ENCODE data around the gene METTL9. TPM values are rescaled to one million over a fixed set of nuclear protein-coding genes. Genes with fewer than 3 reads are reported as not detected.
"Not testable (repeated sequence)": the region's sequence is repeated elsewhere in the genome, so short reads cannot be mapped to it uniquely, and the experiment has no call there.

The METTL9 gene
- total RNA-seq = 126 TPM
- 100 to 1,000 TPM in 3 of 8 donors, 10 to 100 TPM in 5; 89.6 to 122 (median 96.4) TPM for polyA plus RNA-seq (ENCODE audit: insufficient read depth in 1 of 8, insufficient read length in 8 of 8, low replicate concordance in 1 of 8)
- long read RNA-seq, donor 1, full-length matches to known transcripts = 28 of 33 reads
- long read RNA-seq, donor 1, partial matches to known transcripts = 5 of 33 reads
- long read RNA-seq, donor 1, other reads (novel, unspliced or antisense) = 0 of 33 reads
- long read RNA-seq, donor 2, full-length matches to known transcripts = 8 of 8 reads
- long read RNA-seq, donor 2, partial matches to known transcripts = 0 of 8 reads
- long read RNA-seq, donor 2, other reads (novel, unspliced or antisense) = 0 of 8 reads
- long read RNA-seq, donor 3, full-length matches to known transcripts = 55 of 67 reads
- long read RNA-seq, donor 3, partial matches to known transcripts = 12 of 67 reads
- long read RNA-seq, donor 3, other reads (novel, unspliced or antisense) = 0 of 67 reads
- long read RNA-seq, donor 4, full-length matches to known transcripts = 38 of 38 reads
- long read RNA-seq, donor 4, partial matches to known transcripts = 0 of 38 reads
- long read RNA-seq, donor 4, other reads (novel, unspliced or antisense) = 0 of 38 reads
- long read RNA-seq, donor 5, full-length matches to known transcripts = 117 of 154 reads
- long read RNA-seq, donor 5, partial matches to known transcripts = 32 of 154 reads
- long read RNA-seq, donor 5, other reads (novel, unspliced or antisense) = 5 of 154 reads
- long read RNA-seq, donor 6, full-length matches to known transcripts = 80 of 96 reads
- long read RNA-seq, donor 6, partial matches to known transcripts = 16 of 96 reads
- long read RNA-seq, donor 6, other reads (novel, unspliced or antisense) = 0 of 96 reads
- long read RNA-seq, donor 7, full-length matches to known transcripts = 68 of 81 reads
- long read RNA-seq, donor 7, partial matches to known transcripts = 13 of 81 reads
- long read RNA-seq, donor 7, other reads (novel, unspliced or antisense) = 0 of 81 reads
- long read RNA-seq, donor 8, full-length matches to known transcripts = 46 of 46 reads
- long read RNA-seq, donor 8, partial matches to known transcripts = 0 of 46 reads
- long read RNA-seq, donor 8, other reads (novel, unspliced or antisense) = 0 of 46 reads
- long read RNA-seq, donor 9, full-length matches to known transcripts = 42 of 47 reads
- long read RNA-seq, donor 9, partial matches to known transcripts = 5 of 47 reads
- long read RNA-seq, donor 9, other reads (novel, unspliced or antisense) = 0 of 47 reads
- long read RNA-seq, donor 10, full-length matches to known transcripts = 77 of 82 reads
- long read RNA-seq, donor 10, partial matches to known transcripts = 5 of 82 reads
- long read RNA-seq, donor 10, other reads (novel, unspliced or antisense) = 0 of 82 reads
- long read RNA-seq, donor 11, full-length matches to known transcripts = 49 of 61 reads
- long read RNA-seq, donor 11, partial matches to known transcripts = 12 of 61 reads
- long read RNA-seq, donor 11, other reads (novel, unspliced or antisense) = 0 of 61 reads

DNA sequence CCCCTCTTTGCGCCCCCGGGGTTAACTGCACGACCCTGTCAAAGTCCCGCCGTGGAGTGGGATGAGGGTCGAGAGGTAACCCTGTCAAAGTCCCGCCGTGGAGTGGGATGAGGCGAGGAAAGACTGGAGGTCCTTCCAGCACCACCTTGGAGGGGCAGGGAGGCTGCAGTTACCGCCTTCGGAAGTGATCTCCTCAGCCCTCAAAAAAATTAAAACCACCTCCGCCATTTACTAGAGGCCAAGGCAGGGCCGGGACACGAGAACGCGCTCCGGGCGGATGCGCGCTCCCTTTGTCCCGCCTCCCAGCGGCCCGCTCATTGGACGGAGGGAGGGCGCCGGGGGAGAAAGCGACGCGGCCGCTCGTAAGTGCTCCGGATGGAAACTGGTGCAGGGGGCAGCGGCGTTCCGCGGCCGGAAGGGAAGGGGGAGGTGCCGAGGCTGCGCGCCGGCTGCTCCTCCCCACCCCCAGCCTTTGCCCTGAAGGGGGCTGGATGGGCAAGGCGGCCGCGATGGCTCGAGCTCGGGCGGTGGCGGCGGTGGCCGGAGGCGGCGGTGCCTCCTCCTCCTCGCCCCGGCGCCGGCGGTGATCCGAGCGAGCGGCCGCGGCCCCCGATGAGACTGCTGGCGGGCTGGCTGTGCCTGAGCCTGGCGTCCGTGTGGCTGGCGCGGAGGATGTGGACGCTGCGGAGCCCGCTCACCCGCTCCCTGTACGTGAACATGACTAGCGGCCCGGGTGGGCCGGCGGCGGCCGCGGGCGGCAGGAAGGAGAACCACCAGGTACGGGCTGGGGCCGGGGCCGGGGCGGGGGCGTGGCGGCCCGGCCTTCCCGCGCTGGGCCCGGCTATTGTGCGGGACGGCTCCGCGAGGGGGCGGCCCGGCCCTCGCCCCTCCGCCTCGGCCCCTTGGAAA lies at the start of gene METTL9:
METTL9 (plus strand) TSS at position 456 of the 909 bp plus-strand sequence; CDS start at position 613, 157 bp downstream.
- H3K27me3 ChIP-seq (ENCODE audit: control insufficient read depth, insufficient read depth, low read length) = no peaks in the 10 kb centered on the region
- H3K4me1 ChIP-seq (ENCODE audit: control insufficient read depth, insufficient read depth, low read length) = peaks cover 4% of the 10 kb centered on the region
- under 1% methylated on average over 77 of the region's 100 CpGs for WGBS (ENCODE audit: insufficient coverage)
- peak; percentile 99 for DNase-seq
- H3K27ac ChIP-seq (ENCODE audit: low read length) = peak within 1 kb of the TSS; percentile 95
- no peaks in the 10 kb centered on the region for H3K9me3 ChIP-seq (replicated peaks; ENCODE audit: control insufficient read depth, low read depth, low read length)
- H3K36me3 ChIP-seq (ENCODE audit: control insufficient read depth, insufficient read depth, low read length) = peaks cover 2% of the 10 kb centered on the region
- peak within 1 kb of the TSS; percentile 85 for H3K4me3 ChIP-seq (ENCODE audit: low read length)

DNA sequence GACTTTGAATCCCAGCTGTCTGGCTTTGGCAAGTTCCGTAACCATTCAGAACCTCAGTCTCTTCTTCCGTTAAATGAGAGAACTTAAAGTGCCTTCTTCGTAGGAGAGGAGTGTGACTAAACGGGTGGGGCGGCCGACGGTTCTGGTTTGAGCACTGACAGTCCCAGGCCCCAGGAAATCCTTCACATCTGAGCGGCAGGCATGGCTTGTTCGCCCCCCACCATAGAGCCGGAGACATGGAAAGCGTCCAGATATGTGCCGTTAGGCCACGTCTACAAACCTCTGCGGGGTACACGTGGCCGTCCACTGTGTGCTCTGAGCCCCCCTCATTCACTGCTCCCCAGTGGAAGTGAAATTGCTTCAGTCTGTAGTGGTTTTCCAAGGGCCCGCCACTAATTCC lies 49.4 kb upstream of the METTL9 start:
- not testable (repeated sequence) for H3K9me3 ChIP-seq (replicated peaks; ENCODE audit: control insufficient read depth, low read depth, low read length); DNase-seq; H3K27me3 ChIP-seq (ENCODE audit: control insufficient read depth, insufficient read depth, low read length); H3K4me1 ChIP-seq (ENCODE audit: control insufficient read depth, insufficient read depth, low read length); H3K4me3 ChIP-seq (ENCODE audit: low read length); H3K27ac ChIP-seq (ENCODE audit: low read length); H3K36me3 ChIP-seq (ENCODE audit: control insufficient read depth, insufficient read depth, low read length)
- WGBS (ENCODE audit: insufficient coverage) = 58% methylated on average over 12 of the region's 17 CpGs

DNA sequence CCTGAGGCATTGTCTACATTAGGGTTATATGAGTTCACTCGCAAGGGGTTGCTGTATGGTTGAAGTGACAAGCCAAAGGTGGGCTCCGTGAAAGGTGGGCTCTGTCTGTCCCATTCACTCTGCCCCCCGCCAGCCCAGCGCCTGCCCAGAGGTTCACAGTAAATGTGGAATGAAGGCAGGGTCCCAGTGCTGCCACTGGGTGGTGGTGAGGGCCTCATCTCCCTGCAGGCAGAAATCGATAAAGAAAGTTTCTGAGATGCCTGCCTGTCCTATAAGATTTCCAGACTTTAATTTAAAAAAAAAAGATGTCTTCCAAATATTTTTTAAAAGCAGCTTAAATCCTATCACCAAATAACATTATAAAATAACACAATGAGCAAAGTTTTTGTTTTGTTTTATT lies 48.9 kb upstream of the METTL9 start:
- H3K4me3 ChIP-seq (ENCODE audit: low read length); H3K36me3 ChIP-seq (ENCODE audit: control insufficient read depth, insufficient read depth, low read length); H3K27me3 ChIP-seq (ENCODE audit: control insufficient read depth, insufficient read depth, low read length); H3K27ac ChIP-seq (ENCODE audit: low read length); H3K9me3 ChIP-seq (replicated peaks; ENCODE audit: control insufficient read depth, low read depth, low read length); DNase-seq; H3K4me1 ChIP-seq (ENCODE audit: control insufficient read depth, insufficient read depth, low read length): not testable (repeated sequence)
- WGBS (ENCODE audit: insufficient coverage) = no CpG with 5 or more reads among the region's 5 CpGs

DNA sequence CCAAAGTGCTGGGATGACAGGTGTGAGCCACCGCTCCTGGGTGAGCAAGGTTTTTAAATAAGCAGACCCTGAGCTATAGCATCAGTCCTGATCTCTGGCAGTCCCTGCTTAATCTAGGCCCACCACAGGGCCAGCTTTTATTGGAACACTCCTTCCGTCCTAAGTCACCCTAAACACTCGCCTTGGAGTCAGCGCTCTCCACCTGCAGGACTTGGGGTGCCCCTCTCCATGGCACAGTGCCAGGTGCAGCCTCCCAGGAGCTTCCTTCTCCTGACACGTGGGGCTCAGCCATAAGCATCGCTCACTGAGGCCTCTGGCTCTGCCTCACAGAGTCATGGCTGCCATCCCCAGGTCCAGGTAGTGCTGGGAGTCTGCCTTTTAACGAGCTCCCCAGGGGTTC lies 48.3 kb upstream of the METTL9 start:
- H3K27ac ChIP-seq (ENCODE audit: low read length); H3K36me3 ChIP-seq (ENCODE audit: control insufficient read depth, insufficient read depth, low read length); DNase-seq; H3K4me3 ChIP-seq (ENCODE audit: low read length); H3K9me3 ChIP-seq (replicated peaks; ENCODE audit: control insufficient read depth, low read depth, low read length); H3K4me1 ChIP-seq (ENCODE audit: control insufficient read depth, insufficient read depth, low read length); H3K27me3 ChIP-seq (ENCODE audit: control insufficient read depth, insufficient read depth, low read length): not testable (repeated sequence)
- WGBS (ENCODE audit: insufficient coverage) = no CpG with 5 or more reads among the region's 7 CpGs

DNA sequence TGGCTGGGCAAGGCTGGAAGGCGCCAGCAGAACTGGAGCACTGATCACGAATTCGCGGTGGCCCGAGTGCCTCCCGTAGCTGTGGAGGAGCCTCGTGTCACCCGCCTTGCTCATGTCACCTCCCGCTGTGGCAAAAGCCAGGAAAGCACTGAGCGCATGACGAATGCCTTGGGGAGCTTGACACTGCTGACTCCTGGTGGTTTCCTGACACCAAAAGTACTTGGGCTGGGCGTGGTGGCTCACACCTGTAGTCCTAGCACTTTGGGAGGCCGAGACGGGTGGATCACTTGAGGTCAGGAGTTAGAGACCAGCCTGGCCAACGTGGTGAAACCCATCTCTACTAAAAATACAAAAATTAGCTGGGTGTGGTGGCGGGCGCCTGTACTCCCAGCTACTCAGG lies 47.8 kb upstream of the METTL9 start:
- not testable (repeated sequence) for DNase-seq; H3K9me3 ChIP-seq (replicated peaks; ENCODE audit: control insufficient read depth, low read depth, low read length); H3K27ac ChIP-seq (ENCODE audit: low read length); H3K4me3 ChIP-seq (ENCODE audit: low read length); H3K27me3 ChIP-seq (ENCODE audit: control insufficient read depth, insufficient read depth, low read length); H3K36me3 ChIP-seq (ENCODE audit: control insufficient read depth, insufficient read depth, low read length)
- H3K4me1 ChIP-seq (ENCODE audit: control insufficient read depth, insufficient read depth, low read length) = peaks cover 11% of the 10 kb centered on the region
- WGBS (ENCODE audit: insufficient coverage) = 85% methylated on average over 6 of the region's 17 CpGs

DNA sequence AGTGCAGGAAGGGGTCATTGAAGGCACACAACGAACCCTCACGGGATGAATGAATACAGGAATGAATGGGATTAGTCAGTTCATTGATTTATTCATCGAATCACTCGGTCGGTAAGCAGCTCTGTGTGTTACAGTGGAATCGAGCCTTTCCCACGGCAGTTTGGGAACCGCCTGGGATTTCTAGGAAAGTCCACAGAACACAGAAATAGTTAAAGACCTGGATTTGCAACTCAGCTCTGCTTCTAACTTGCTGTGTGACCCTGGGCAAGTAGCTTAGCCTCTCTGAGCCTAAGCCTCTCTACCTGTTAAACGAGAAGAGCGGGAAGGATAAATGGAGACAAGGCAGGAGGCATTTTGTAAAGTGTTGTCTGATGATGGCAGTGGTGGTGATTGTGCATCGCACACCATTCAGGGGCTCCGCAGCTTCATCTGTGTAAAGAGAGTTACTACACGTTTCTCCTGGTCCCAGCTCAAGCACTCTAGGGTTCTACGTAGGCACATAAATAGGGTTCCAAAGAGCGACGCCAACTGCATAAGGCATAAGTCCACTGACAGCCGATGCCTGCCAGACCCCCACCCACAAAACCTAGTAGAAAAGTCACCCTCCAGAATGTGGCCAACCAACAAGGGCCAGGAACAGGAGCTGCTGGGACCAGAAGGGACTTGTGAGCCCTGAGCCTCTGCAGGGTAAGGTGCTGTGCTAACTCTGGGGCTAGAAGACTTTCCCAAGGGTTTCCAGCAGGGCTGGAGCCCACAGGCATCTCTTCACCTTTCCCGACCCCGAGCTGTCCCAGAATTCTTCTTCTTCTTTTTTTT lies 45.7 kb upstream of the METTL9 start:
- Histone ChIP-seq H3K4me1 (ENCODE audit: control insufficient read depth, insufficient read depth, low read length) (peaks cover 18% of the 10 kb centered on the region), H3K27me3 (ENCODE audit: control insufficient read depth, insufficient read depth, low read length) (peaks cover 17% of the 10 kb centered on the region)
- not testable (repeated sequence) for DNase-seq; H3K36me3 ChIP-seq (ENCODE audit: control insufficient read depth, insufficient read depth, low read length); H3K9me3 ChIP-seq (replicated peaks; ENCODE audit: control insufficient read depth, low read depth, low read length); H3K4me3 ChIP-seq (ENCODE audit: low read length); H3K27ac ChIP-seq (ENCODE audit: low read length)
- WGBS (ENCODE audit: insufficient coverage) = 86% methylated on average over 15 of the region's 19 CpGs

DNA sequence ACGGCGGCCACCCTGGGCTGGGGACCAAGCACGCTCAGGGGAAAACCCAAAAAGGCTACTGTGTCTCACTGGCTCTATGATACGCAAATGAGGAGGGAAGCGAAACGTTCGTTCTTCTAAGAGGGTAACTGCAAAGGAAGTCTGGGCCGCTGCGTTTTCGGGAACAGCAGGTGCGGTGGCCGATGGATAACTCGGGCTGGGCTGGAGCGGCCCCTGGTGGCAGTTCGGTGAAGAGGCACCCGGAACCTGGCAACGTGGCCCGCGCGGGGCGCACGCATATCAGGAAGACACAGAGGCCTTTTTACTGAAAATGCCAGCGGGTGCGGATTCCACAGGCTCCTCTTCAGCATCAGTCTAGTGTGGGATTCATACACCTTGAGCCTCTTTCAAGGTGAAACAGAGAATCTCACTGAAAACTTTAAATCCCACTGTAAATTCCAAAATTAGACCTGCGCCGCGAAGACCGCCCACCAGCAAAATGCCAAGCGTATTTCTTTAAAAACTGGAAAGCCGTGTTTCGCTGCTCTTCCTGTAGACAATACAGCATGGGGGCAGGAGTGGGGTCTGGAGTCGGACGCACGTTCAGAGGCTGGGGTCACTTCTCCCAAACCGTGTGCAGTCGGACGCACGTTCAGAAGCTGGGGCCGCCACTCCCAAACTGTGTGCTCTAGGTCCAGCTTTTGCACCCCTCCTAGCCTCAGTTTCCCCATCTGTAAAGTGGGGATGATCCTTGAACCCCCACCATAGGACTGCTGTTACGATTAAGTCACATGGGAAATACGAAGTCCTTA lies 44.4 kb upstream of the METTL9 start:
- Histone ChIP-seq H3K4me3 (ENCODE audit: low read length) (no peak overlapping the region), H3K4me1 (ENCODE audit: control insufficient read depth, insufficient read depth, low read length) (peaks cover 18% of the 10 kb centered on the region), H3K36me3 (ENCODE audit: control insufficient read depth, insufficient read depth, low read length) (no peaks in the 10 kb centered on the region), H3K9me3 (replicated peaks; ENCODE audit: control insufficient read depth, low read depth, low read length) (no peaks in the 10 kb centered on the region), H3K27me3 (ENCODE audit: control insufficient read depth, insufficient read depth, low read length) (peaks cover 17% of the 10 kb centered on the region), H3K27ac (ENCODE audit: low read length) (no peak overlapping the region)
- DNase-seq = peak; percentile 82
- WGBS (ENCODE audit: insufficient coverage) = 32% methylated on average over 39 of the region's 41 CpGs

DNA sequence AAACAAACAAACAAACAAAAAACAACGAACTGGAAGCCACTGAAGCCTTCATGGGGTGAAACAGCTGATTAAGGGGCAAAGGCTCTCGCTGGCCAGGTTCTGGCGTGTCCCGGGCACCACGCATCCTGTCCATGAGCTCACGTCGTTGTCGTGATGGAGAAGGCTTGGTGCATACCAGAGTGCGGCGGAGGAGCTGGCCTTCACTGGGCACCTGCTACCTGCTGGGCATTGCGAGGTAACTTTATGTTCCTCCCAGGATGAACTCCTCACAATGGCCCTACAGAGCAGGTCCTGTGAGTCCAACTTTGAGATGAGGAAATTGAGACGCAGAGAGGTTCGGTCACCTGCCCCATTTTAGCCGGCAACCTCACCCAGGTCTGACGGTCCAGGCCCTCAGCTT lies 43.8 kb upstream of the METTL9 start:
- DNase-seq; H3K9me3 ChIP-seq (replicated peaks; ENCODE audit: control insufficient read depth, low read depth, low read length); H3K36me3 ChIP-seq (ENCODE audit: control insufficient read depth, insufficient read depth, low read length); H3K27ac ChIP-seq (ENCODE audit: low read length); H3K4me3 ChIP-seq (ENCODE audit: low read length): not testable (repeated sequence)
- Histone ChIP-seq H3K4me1 (ENCODE audit: control insufficient read depth, insufficient read depth, low read length) (peaks cover 18% of the 10 kb centered on the region), H3K27me3 (ENCODE audit: control insufficient read depth, insufficient read depth, low read length) (peaks cover 17% of the 10 kb centered on the region)
- WGBS (ENCODE audit: insufficient coverage) = 85% methylated on average over 14 of the region's 15 CpGs
